IMR-90 (cell line): ENCODE data around the gene MTF1. TPM values are rescaled to one million over a fixed set of nuclear protein-coding genes. Genes with fewer than 3 reads are reported as not detected.

Experiments
- ATAC-seq: fragments of 200-7000 bp; cut with Tn5 transposase; 2 replicates; pipeline ENCODE4 v1.9.1; 2020; ENCODE audit warnings: low read depth, mild to moderate bottlenecking, moderate library complexity
- BruUV-seq: library from RNA; stranded (reverse); fragments of 400-500 nt; replicated peaks from 2 replicates; lab custom pipeline; 2021; lab: Mats Ljungman, UMichigan
- CTCF ChIA-PET: fragments of 300-600 bp; formaldehyde crosslinking; extraction: SDS; loops from one replicate; lab custom pipeline; 2021; ENCODE audit warnings: antibody characterized with exemption; lab: Yijun Ruan, JAX
- POLR2A ChIA-PET: fragments of 300-600 bp; sonication (Branson Sonifier 250); formaldehyde crosslinking; loops from one replicate; lab custom pipeline; 2022; ENCODE audit warnings: antibody characterized with exemption; ENCODE audit not compliant: unreplicated experiment; lab: Charles Lee
- DNase-seq: peaks from one replicate; pipeline ENCODE4 v3.0.0; 2013
- H2AFZ ChIP-seq: replicated peaks from 2 replicates; pipeline ENCODE3; 2013; ENCODE audit warnings: low read length, mild to moderate bottlenecking; ENCODE audit not compliant: poor library complexity
- H2AK5ac ChIP-seq: 2 replicates; pipeline ENCODE4 v1.6.1; 2013; ENCODE audit warnings: low read depth, low read length, inconsistent platforms
- H2AK9ac ChIP-seq: replicated peaks from 2 replicates; pipeline ENCODE3; 2013; ENCODE audit warnings: mild to moderate bottlenecking, low read depth, low read length, moderate library complexity; ENCODE audit not compliant: poor library complexity
- H2BK120ac ChIP-seq: 2 replicates; pipeline ENCODE4 v1.6.1; 2013; ENCODE audit warnings: low read depth, low read length, inconsistent platforms
- H2BK15ac ChIP-seq: 3 replicates; pipeline ENCODE4 v1.6.1; 2013; ENCODE audit warnings: low read depth, low read length, inconsistent platforms
- H2BK20ac ChIP-seq: 2 replicates; pipeline ENCODE4 v1.6.1; 2013; ENCODE audit warnings: low read depth, mild to moderate bottlenecking, inconsistent platforms, low read length, moderate library complexity
- H2BK5ac ChIP-seq: 2 replicates; pipeline ENCODE4 v1.6.1; 2013; ENCODE audit warnings: mild to moderate bottlenecking, low read depth, low read length, inconsistent platforms; ENCODE audit not compliant: poor library complexity, severe bottlenecking
- H3K14ac ChIP-seq: replicated peaks from 2 replicates; pipeline ENCODE4 v1.6.1; 2013; ENCODE audit warnings: low read depth, low read length, inconsistent platforms
- H3K18ac ChIP-seq: 2 replicates; pipeline ENCODE4 v1.6.1; 2013; ENCODE audit warnings: low read depth, low read length, control low read depth
- H3K23ac ChIP-seq: 2 replicates; pipeline ENCODE4 v1.6.1; 2013; ENCODE audit warnings: low read depth, low read length, inconsistent platforms
- H3K27ac ChIP-seq: 2 replicates; pipeline ENCODE4 v1.5.1; 2013; ENCODE audit warnings: mild to moderate bottlenecking, control low read depth, low read length; ENCODE audit not compliant: insufficient read depth
- H3K27me3 ChIP-seq: 2 replicates; pipeline ENCODE4 v1.6.1; 2013; ENCODE audit warnings: low read length; ENCODE audit not compliant: control insufficient read depth, insufficient read depth
- H3K36me3 ChIP-seq: 2 replicates; pipeline ENCODE4 v1.6.1; 2013; ENCODE audit warnings: low read length, mixed read lengths; ENCODE audit not compliant: control insufficient read depth, insufficient read depth
- H3K4ac ChIP-seq: 2 replicates; pipeline ENCODE4 v1.6.1; 2013; ENCODE audit warnings: low read depth, low read length, inconsistent platforms
- H3K4me1 ChIP-seq: 2 replicates; pipeline ENCODE4 v1.6.1; 2013; ENCODE audit warnings: low read length, mixed read lengths; ENCODE audit not compliant: control insufficient read depth, insufficient read depth
- H3K4me2 ChIP-seq: 2 replicates; pipeline ENCODE4 v1.6.1; 2013; ENCODE audit warnings: low read depth, mild to moderate bottlenecking, control low read depth, low read length, moderate library complexity
- H3K4me3 ChIP-seq: 2 replicates; pipeline ENCODE4 v1.5.1; 2013; ENCODE audit warnings: low read depth, mild to moderate bottlenecking, control low read depth, low read length, moderate library complexity; ENCODE audit not compliant: insufficient read depth
- H3K56ac ChIP-seq: 2 replicates; pipeline ENCODE4 v1.6.1; 2013; ENCODE audit warnings: low read length, inconsistent platforms; ENCODE audit not compliant: insufficient read depth; ENCODE audit errors: extremely low read depth
- H3K79me1 ChIP-seq, 2 experiments: 2 replicates each; pipeline ENCODE4 v1.6.1; 2013; ENCODE audit warnings: low read length in 2 of 2, inconsistent platforms in 1 of 2, low read depth in 1 of 2
- H3K9ac ChIP-seq: 2 replicates; pipeline ENCODE4 v1.6.1; 2013; ENCODE audit warnings: low read depth, low read length, control low read depth
- H3K9me1 ChIP-seq: 2 replicates; pipeline ENCODE4 v1.6.1; 2013; ENCODE audit warnings: low read length, inconsistent platforms; ENCODE audit not compliant: insufficient read depth
- H3K9me3 ChIP-seq: 2 replicates; pipeline ENCODE4 v1.6.1; 2013; ENCODE audit warnings: low read length; ENCODE audit not compliant: control insufficient read depth, insufficient read depth
- H4K20me1 ChIP-seq: 2 replicates; pipeline ENCODE4 v1.6.1; 2013; ENCODE audit warnings: low read length, inconsistent platforms; ENCODE audit not compliant: insufficient read depth
- H4K5ac ChIP-seq: 2 replicates; pipeline ENCODE4 v1.6.1; 2013; ENCODE audit warnings: mild to moderate bottlenecking, low read depth, low read length, control low read depth
- H4K8ac ChIP-seq, 2 experiments: 2 replicates each; pipeline ENCODE4 v1.6.1; 2013; ENCODE audit warnings: low read depth in 2 of 2, low read length in 2 of 2, control low read depth in 1 of 2, inconsistent platforms in 1 of 2
- H4K91ac ChIP-seq: 2 replicates; pipeline ENCODE4 v1.6.1; 2013; ENCODE audit warnings: low read depth, low read length, inconsistent platforms; ENCODE audit not compliant: insufficient read depth
- BHLHE40 ChIP-seq: fragments of 150-350 bp; IDR thresholded peaks from 2 replicates; pipeline ENCODE4 v1.6.1; 2016; ENCODE audit warnings: mild to moderate bottlenecking, low read depth, low read length
- CTCF ChIP-seq: conservative IDR thresholded peaks from 2 replicates; pipeline ENCODE4 v1.5.1; 2012; ENCODE audit warnings: mild to moderate bottlenecking, low read depth, low read length, improper control_type of control experiment
- MAZ ChIP-seq: IDR thresholded peaks from 2 replicates; pipeline ENCODE4 v1.6.1; 2012; ENCODE audit warnings: low read depth, mild to moderate bottlenecking, low read length, improper control_type of control experiment, moderate library complexity, borderline replicate concordance
- RAD21 ChIP-seq: IDR thresholded peaks from 2 replicates; pipeline ENCODE4 v1.6.1; 2012; ENCODE audit warnings: low read length, improper control_type of control experiment
- SMC3 ChIP-seq: fragments of 150-350 bp; IDR thresholded peaks from 2 replicates; pipeline ENCODE4 v1.6.1; 2016; ENCODE audit warnings: low read depth, mild to moderate bottlenecking, antibody characterized with exemption, low read length, moderate library complexity
- WGBS, 2 experiments: methylation state at CpG; one replicate each; pipeline versions ENCODE4 v1.1.5 to v1.1.7; 2013; ENCODE audit warnings: missing lambda C conversion rate in 2 of 2; ENCODE audit not compliant: insufficient read length in 1 of 2; ENCODE audit errors: extremely low coverage in 2 of 2; 5-methylcytosine and 5-hydroxymethylcytosine counted together
- dilution Hi-C: fragments of 300-500 bp; cut with HindIII; formaldehyde crosslinking; loops from one replicate; pipeline ENCODE4 v1.14.3; 2018; ENCODE audit warnings: low sequenced_read_pairs; ENCODE audit not compliant: unreplicated experiment
- in situ Hi-C: fragments of 300-500 bp; cut with MboI; formaldehyde crosslinking; loops from 3 replicates; pipeline ENCODE4 v1.14.3; 2019; ENCODE audit warnings: low sequenced_read_pairs, inconsistent platforms, mixed read lengths
- intact Hi-C: fragments of 100-400 bp; cut with micrococcal nuclease; formaldehyde crosslinking; loops from 2 replicates; pipeline ENCODE4 v1.10.0; 2022
- polyA plus RNA-seq, 3 experiments: library from polyadenylated mRNA; depleted of rRNA; stranded (reverse); fragments of >200 nt; gene quantifications; 2 replicates each; pipeline ENCODE4 v1.2.3, GENCODE V29; 2012; ENCODE audit warnings: low replicate concordance in 1 of 3
- total RNA-seq: library from RNA; depleted of rRNA; stranded (reverse); fragments of >200 nt; gene quantifications from 2 replicates; pipeline ENCODE4 v1.2.3, GENCODE V29; 2012
- TF ChIP-seq, protein P1 (sequence below): fragments of 150-350 bp; IDR thresholded peaks from 2 replicates; pipeline ENCODE4 v1.6.1; 2016; ENCODE audit warnings: low read depth, mild to moderate bottlenecking, low read length, moderate library complexity, borderline replicate concordance

The MTF1 gene
- total and polyA plus RNA-seq, 2 of the 4 experiments (the other 2 are of a cell fraction) = 2.3 to 4.7 TPM

DNA sequence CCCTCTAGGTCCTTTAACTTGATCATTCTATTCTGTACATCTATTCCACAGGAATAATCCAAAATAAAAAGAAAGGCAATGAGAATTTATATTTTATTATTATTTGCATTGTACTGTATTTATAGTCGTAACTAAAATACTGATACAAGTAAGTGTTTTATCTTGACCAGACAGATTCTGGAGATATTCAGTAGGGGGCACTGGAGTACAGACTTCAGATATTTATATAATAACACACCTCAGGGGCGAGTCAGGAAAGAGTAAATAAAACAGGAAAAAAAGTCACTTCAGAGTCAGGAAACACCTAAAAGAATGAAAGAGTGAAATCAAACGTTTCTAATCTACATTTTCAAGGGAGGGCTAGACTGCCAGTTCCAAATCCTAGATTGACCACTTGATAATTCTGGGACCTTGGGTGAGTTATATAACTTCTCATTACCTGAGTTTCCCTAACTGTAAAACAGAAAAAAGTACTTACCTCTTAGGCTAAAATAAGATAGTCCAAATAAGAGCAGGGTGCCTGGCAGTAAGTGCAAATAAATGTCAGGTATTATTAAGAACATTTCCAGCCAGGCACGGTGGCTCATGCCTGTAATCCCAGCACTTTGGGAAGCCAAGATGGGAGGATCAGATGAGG is 31.1 kb upstream of the MTF1 start:
- Histone ChIP-seq H3K27ac (no peak overlapping the region), H2AK5ac (no peak overlapping the region), H3K27me3 (no peaks in the 10 kb centered on the region), H2BK5ac (no peak overlapping the region), H3K23ac (no peak overlapping the region), H3K79me1 (peaks cover 3 to 9% of the 10 kb centered on the region in 2 experiments; a peak in 1 of 4 replicates), H4K91ac (no peak overlapping the region), H3K9me3 (peaks cover 3% of the 10 kb centered on the region), H3K56ac (no peak overlapping the region), H2BK15ac (no peak overlapping the region), H2BK120ac (no peak overlapping the region), H3K9me1 (no peaks in the 10 kb centered on the region), H3K4me2 (no peak overlapping the region), H3K36me3 (peaks cover 36% of the 10 kb centered on the region), H2BK20ac (no peak overlapping the region), H2AFZ (no peak overlapping the region), H4K5ac (no peak overlapping the region), H4K8ac (no peak overlapping the region), H3K9ac (no peak overlapping the region; the same call in 1 of the 2 replicates), H3K4ac (no peak overlapping the region), H3K4me3 (no peak overlapping the region), H3K18ac (no peak overlapping the region), H3K4me1 (peaks cover 2% of the 10 kb centered on the region; the same call in 1 of the 2 replicates), H4K20me1 (no peaks in the 10 kb centered on the region; the same call in 1 of the 2 replicates), H3K14ac (no peak overlapping the region), H2AK9ac (no peak overlapping the region)
- TF ChIP-seq RAD21 (peak; percentile 60), SMC3 (peak; percentile 59), CTCF (peak; percentile 62), BHLHE40 (no peak), MAZ (no peak)
- TF ChIP-seq, protein P1, sequence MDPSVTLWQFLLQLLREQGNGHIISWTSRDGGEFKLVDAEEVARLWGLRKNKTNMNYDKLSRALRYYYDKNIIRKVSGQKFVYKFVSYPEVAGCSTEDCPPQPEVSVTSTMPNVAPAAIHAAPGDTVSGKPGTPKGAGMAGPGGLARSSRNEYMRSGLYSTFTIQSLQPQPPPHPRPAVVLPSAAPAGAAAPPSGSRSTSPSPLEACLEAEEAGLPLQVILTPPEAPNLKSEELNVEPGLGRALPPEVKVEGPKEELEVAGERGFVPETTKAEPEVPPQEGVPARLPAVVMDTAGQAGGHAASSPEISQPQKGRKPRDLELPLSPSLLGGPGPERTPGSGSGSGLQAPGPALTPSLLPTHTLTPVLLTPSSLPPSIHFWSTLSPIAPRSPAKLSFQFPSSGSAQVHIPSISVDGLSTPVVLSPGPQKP = no peak
- ATAC-seq = peak; percentile 60; the same call in 1 of the 2 replicates
- ChIA-PET CTCF (no interaction called here), POLR2A (no interaction called here)
- dilution Hi-C loops = no loop called here
- WGBS, 2 experiments = no CpG with 5 or more reads among the region's 4 CpGs
- in situ Hi-C loops = no loop called here
- DNase-seq = peak; percentile 43
- no TSS peak for BruUV-seq
- intact Hi-C loops = loop anchor here (1.0 kb wide), 1 partner anchor 85 kb away; no protein-coding TSS in a partner anchor
